Esophagus muscularis mucosa (tissue), 4 donors: Measurements from ENCODE around the gene NTRK3. TPM values are rescaled to one million over a fixed set of nuclear protein-coding genes. Genes with fewer than 3 reads are reported as not detected.

Experiments
- DNase-seq: peaks from one replicate; pipeline ENCODE4 v3.0.0-alpha.2; 2017; ENCODE audit errors: extremely low spot score
- H3K27ac ChIP-seq, 4 donors: fragments of 200-600 bp; sonication (generic); replicated peaks in 1 of 4; 1 replicate in 3 of 4; 2 replicates in 1 of 4; pipeline ENCODE4 v1.5.1; 2016 to 2019; ENCODE audit warnings: mild to moderate bottlenecking in 1 of 4
- H3K27me3 ChIP-seq, 4 donors: fragments of 200-600 bp; sonication (generic); one replicate each; pipeline versions ENCODE4 v1.5.1 to v1.6.0; 2016 to 2019
- H3K36me3 ChIP-seq, 4 donors: fragments of 200-600 bp; sonication (generic); one replicate each; pipeline ENCODE4 v1.5.1; 2016 to 2019
- H3K4me1 ChIP-seq, 4 donors: fragments of 200-600 bp; sonication (generic); one replicate each; pipeline ENCODE4 v1.5.1; 2016 to 2019
- H3K4me3 ChIP-seq, 4 donors: fragments of 200-600 bp; sonication (generic); 1 replicate in 2 of 4; 2 replicates in 2 of 4; pipeline ENCODE4 v1.5.1; 2016 to 2019; ENCODE audit warnings: mild to moderate bottlenecking in 4 of 4, moderate library complexity in 1 of 4
- H3K9me3 ChIP-seq, 4 donors: fragments of 200-600 bp; sonication (generic); 1 replicate in 3 of 4; 2 replicates in 1 of 4; pipeline ENCODE4 v1.5.1; 2016 to 2019
- CTCF ChIP-seq, 3 experiments: fragments of 200-600 bp in 2 of 3; fragments of 450-650 bp in 1 of 3; sonication (generic) in 2 of 3; IDR thresholded peaks; one replicate each; pipeline ENCODE4 v1.5.1; 2017 to 2019; ENCODE audit warnings: antibody characterized with exemption in 3 of 3, mild to moderate bottlenecking in 2 of 3, moderate library complexity in 1 of 3
- EP300 ChIP-seq: sonication (generic); formaldehyde crosslinking; IDR thresholded peaks from one replicate; pipeline ENCODE4 v1.6.1; 2017; ENCODE audit warnings: antibody characterized with exemption
- POLR2A ChIP-seq: fragments of 450-650 bp; IDR thresholded peaks from one replicate; pipeline ENCODE4 v1.6.1; 2017; ENCODE audit warnings: antibody characterized with exemption, moderate library complexity, mild to moderate bottlenecking, low read depth
- POLR2AphosphoS5 ChIP-seq, 2 donors: sonication (generic); formaldehyde crosslinking; IDR thresholded peaks; one replicate each; pipeline ENCODE4 v1.6.1; 2017; ENCODE audit warnings: antibody characterized with exemption in 2 of 2
- WGBS: methylation state at CpG from one replicate; pipeline ENCODE4 v1.1.5; 2018; 5-methylcytosine and 5-hydroxymethylcytosine counted together
- intact Hi-C: fragments of 100-400 bp; cut with DNase I; formaldehyde crosslinking; loops from one replicate; pipeline ENCODE4 v1.15.1; 2023
- total RNA-seq, 4 donors: library from RNA; depleted of rRNA; stranded (reverse); fragments of >200 nt; gene quantifications; one replicate each; pipeline versions ENCODE4 v1.1.0 to v1.2.1, GENCODE V29; 2016

Gene NTRK3
- total RNA-seq, 4 donors from 2014 or later, result 1.7 to 6.3 (median 3.0) TPM

- H3K4me1 ChIP-seq, result no peaks in the 10 kb centered on the region
- DNase-seq, result no peak
- no peak overlapping the region for H3K4me3 ChIP-seq
- no peak for TF ChIP-seq CTCF (IDR thresholded peaks at IDR 0.05)
- TF ChIP-seq POLR2A, result no peak
- no peak for TF ChIP-seq EP300
- no peak for TF ChIP-seq POLR2AphosphoS5 (IDR thresholded peaks at IDR 0.05)
- intact Hi-C loops, result no loop called here
- H3K27me3 ChIP-seq, result peaks cover 0 to 19% (median 0%) of the 10 kb centered on the region in 4 donors
- no peak overlapping the region for H3K27ac ChIP-seq
- no peaks in the 10 kb centered on the region for H3K36me3 ChIP-seq
- WGBS, result 87% methylated on average over 4 of the region's 10 CpGs
- H3K9me3 ChIP-seq, result no peaks in the 10 kb centered on the region
These were observed 9.6 kb upstream of the NTRK3 start for GRCh38 chr15:88266170-88266569.

GRCh38 chr15:88264622-88265021 is 8.1 kb upstream of the NTRK3 start:
- DNase-seq, result no peak
- Histone ChIP-seq H3K27me3 (peaks cover 0 to 18% (median 0%) of the 10 kb centered on the region in 4 donors), H3K4me3 (no peak overlapping the region), H3K9me3 (no peaks in the 10 kb centered on the region), H3K36me3 (no peaks in the 10 kb centered on the region), H3K4me1 (no peaks in the 10 kb centered on the region), H3K27ac (no peak overlapping the region)
- intact Hi-C loops, result no loop called here
- 79% methylated on average over 4 of the region's 4 CpGs for WGBS
- TF ChIP-seq POLR2A (no peak), CTCF (IDR thresholded peaks at IDR 0.05) (no peak), POLR2AphosphoS5 (IDR thresholded peaks at IDR 0.05) (no peak), EP300 (no peak)

- no peaks in the 10 kb centered on the region for H3K36me3 ChIP-seq
- H3K27ac ChIP-seq, result no peak overlapping the region
- TF ChIP-seq EP300, result no peak
- no peak for TF ChIP-seq POLR2A
- TF ChIP-seq CTCF (IDR thresholded peaks at IDR 0.05), result no peak
- no peak for TF ChIP-seq POLR2AphosphoS5 (IDR thresholded peaks at IDR 0.05)
- no peak overlapping the region for H3K4me3 ChIP-seq
- peaks cover 0 to 33% (median 11%) of the 10 kb centered on the region in 4 donors for H3K27me3 ChIP-seq
- 100% methylated on average over 2 of the region's 5 CpGs for WGBS
- no peaks in the 10 kb centered on the region for H3K9me3 ChIP-seq
- H3K4me1 ChIP-seq, result peaks cover 3 to 11% (median 9%) of the 10 kb centered on the region in 4 donors
- intact Hi-C loops, result no loop called here
- DNase-seq, result no peak
These were observed 5.5 kb upstream of the NTRK3 start for GRCh38 chr15:88262064-88262463.

GRCh38 chr15:88258093-88258641 is 1.6 kb upstream of the NTRK3 start:
- DNase-seq, result no peak
- 27% methylated on average over 17 of the region's 17 CpGs for WGBS

More at GRCh38 chr15:88258093-88258641, 1.6 kb upstream of the NTRK3 start:
- Histone ChIP-seq H3K4me1 (peaks cover 20 to 35% (median 33%) of the 10 kb centered on the region in 4 donors), H3K4me3 (peak overlapping the region in 3 of 4 donors; percentile 45 to 52 (median 46)), H3K9me3 (no peaks in the 10 kb centered on the region), H3K27ac (no peak overlapping the region), H3K36me3 (no peaks in the 10 kb centered on the region), H3K27me3 (peaks cover 0 to 68% (median 36%) of the 10 kb centered on the region in 4 donors)
- intact Hi-C loops, result no loop called here
- TF ChIP-seq CTCF (IDR thresholded peaks at IDR 0.05) (peak in 1 of 3 experiments; percentile 5), EP300 (no peak), POLR2A (no peak)
